NK-92 treated with Interleukin-12 subunit alpha and Interleukin-12 subunit beta, amount 100 ng/mL, for 24 hours (cell line): ENCODE results near the gene MVB12B.

Source experiments
- DNase-seq: peaks from one replicate; lab custom pipeline; 2025; lab: John Stamatoyannopoulos, UW

Gene MVB12B

DNA sequence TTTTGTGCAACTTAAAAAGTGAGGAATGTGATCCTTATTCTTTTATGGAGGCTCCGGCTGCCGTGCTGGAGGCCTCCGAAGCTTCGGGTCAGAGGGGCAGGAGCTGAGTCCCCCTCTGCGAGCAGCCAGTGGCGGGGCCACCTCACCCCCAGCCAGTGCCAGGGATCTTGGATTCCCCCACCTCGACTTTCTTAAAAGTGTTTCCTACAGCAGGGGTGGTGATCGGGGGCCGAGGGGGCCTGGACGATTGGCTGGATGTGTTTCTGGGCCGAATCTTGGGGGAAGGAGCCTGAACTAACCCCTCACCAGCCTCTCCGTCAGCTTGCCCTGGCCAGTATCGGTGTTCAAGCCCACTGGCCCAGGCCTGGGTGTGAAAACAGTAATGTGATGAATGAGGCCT lies 194.9 kb downstream of the MVB12B start:
- DNase-seq: no peak

DNA sequence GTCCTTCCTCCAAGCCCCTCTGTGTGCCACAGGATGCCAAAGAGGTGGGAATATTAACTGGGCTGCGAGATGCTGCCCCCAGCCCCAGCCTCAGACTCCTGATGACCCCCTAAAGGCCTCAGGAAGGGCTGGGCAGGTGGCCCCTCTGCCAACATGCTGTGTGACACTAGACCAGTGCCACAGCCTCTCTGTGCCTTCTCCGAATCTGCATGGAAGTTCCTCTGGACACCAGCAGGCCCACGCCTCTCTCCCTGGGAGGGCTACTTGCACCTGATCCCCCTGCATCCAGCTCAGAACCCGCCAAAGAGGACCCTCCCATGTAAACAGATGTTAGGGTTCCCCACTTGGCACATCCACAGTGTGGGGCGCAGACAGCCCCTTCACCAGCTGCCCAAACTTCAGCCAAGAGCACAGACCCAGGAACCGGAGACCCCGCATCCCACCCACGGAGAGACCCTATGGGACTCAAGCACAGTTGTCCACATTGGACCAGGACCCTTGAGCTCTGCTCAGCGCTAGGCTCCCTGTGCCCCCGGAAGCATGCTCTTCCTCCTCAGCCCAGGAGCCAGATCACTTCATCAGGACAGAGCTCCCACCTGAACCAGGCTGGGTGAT lies 195.5 kb downstream of the MVB12B start:
- no peak for DNase-seq

DNA sequence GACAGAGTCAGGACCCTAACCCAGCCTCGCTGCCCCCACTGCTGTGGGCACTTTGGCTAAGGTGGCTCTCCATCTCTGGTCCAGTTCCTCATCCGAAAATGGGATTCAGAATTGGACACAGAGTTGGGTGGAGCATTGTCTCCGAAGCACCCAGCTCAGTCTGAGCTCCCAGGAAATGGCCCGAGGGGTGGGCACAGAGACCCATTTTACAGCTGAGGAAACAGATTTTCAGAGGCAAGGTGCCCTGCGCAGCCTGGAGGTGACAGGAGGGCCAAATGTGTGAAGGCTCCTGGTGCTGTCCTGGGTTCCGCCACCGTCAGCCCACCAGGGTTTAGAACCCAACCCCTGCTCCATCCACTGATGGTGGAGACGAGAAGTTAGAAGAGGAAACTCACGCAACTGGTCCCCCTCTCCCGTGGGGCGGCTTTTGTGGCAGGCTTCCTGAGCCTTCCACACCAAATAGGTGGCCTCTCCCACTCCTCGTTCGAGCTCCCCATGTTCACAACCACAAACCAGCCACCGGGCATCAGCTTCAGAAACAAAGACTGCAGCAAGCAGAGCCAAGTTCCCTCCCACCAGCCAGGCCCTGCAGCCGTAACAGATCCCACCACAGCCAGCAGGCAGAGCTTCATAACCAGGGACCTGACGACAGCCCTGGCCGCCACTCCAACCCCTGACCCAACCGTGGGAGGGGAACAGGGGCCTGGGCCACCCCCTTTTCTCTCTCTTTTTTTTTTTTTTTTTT lies 196.2 kb downstream of the MVB12B start:
- DNase-seq: no peak

DNA sequence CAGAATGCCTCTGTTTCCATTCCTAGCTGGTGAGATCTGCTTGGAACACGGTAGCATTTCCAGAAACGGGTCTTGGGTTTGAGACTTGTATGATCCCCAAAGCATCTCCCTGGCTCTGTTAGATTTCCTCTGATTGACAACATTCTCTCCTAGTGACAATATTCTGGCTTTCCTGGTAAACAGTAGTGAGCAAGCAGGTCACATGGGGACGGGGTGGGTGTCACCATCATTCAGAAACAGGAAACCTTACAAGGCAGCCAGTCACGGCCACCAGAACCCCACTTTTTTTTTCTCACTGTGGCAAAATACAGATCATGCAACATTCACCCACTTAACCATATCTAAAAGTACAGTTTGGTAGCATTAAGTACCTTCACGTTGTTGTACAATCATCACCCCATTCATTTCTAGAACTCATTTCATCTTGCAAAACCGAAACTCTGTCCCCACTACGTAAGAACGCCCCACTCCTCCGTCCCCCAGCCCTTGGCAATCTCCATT lies 197.0 kb downstream of the MVB12B start:
- DNase-seq: no peak

DNA sequence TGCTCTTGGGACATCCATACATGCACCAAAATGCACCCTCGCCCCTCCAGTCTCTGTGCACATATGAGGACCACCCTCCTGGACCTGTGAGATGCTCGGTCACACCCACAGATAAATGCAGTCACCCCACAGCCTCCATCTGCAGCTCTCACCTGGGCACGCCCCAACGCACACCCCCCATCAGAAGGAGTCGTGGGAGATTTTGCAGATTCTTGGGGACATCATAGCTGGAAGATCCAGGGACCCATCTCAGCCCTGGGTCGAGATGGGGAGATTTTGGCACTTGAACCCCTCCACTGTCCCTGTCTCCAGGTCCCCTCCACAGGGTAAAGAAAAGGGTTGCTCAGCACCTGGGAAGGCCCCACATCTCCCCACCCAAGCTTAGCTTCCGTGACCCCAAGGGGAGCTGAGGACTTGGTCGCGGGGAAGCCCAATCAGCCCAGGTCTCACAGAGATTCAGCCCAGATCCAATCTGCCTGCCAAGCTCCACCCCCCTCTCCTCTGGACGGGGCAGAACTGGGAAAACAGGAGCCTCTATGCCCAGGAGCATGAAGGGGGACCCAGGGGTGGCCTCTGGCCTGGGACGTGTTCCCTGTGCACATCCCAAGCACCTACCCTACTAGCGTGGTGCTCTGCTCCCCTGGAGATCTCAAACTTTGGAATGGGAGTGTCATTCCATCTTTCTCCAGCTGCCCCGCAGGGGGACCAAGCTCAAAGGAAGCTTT lies 197.9 kb downstream of the MVB12B start:
- DNase-seq: no peak

DNA sequence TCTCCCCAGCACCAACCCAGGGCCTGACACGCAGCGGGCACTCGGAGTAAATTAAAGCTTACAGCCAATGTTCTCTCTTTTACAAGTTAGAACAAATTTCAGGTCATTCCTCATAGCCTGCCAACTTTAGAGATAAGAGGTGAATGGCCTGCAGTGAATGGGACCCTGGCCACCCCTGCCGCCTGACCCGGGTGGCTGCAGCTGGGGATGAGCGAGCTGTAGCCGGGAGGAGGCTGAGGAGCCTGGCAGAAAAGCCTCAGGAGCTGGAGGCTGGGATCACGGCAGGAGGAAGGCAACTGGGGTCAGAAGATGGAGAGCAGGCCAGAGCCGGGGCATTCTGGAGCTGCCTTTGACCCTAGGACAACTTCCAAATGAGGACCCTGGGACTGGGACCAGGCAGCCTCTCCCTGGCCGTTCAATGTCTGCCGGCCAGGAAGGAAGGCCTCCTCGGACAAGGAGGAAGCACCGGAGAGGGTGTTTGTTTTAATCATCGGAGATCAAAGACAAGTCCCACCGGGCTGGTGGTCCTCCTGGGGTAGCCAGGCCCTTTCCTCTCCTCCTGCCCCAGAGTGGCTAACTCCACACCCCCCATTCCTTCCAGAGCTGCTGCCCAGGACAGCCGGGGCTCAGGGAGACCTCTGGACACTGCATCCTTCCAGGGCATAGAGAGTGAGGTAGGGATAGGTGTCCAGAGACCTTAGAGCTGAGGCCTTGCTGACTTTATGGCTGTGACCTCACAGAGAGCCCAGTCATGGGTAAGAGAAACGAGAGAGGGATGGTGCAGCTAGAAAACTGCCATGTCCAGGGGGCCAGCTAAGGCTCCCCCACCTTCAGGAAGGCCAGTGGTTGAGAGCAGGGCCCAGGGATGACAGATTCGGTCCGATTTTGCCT lies 199.8 kb downstream of the MVB12B start:
- DNase-seq: no peak

DNA sequence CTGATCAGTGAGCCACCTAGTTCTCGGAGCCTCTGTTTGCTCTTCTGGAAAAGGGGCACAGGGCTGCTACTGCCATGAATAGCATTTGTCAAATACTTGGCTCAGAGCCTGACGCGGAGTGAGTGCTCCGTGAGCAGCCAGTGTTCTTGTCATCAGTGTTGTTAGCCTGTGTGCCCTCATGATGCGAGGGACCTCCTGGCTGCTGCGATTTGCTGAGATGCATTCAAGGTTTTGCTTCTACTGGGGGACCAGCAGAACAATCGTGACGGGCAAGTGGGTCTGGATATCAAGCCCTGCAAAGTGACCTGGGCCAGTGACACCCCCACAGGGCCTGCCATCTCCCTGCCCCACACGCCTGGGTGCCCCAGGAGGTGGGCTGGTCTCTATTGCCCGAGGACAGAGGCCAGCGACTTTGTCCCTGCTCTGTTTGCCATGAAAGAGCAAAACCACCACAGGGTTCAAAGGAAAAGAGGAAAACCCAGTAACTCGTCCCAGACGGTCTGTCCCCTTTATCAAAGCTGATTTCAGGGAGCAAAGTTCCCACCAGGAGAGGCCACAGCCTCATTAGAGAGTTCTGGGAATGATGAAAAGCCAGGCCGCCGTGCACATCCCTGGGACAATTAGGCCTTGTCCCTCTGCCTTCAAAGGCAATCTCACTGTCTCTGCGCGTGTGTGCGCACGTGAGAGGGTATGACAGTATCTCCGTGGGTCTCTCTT lies 200.6 kb downstream of the MVB12B start:
- no peak for DNase-seq

DNA sequence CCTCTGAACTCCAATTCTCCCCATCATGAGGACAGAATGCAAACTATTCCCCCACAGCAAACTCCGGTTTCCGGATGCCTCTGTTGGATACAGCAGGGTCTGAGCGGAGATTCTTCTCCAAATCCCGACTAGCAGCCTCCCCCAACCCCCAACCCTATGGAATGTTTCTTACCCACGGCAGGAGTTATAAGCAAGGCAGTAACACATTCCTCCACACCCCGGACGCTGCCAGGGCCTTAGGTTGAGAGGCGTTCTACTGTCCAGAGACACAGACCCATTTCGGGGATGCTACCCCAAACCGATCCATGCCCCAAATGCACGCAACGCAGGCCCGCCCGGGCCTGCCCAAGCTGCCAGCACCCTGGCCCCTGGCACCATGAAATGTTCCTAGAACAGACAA lies 201.5 kb downstream of the MVB12B start:
- no peak for DNase-seq

DNA sequence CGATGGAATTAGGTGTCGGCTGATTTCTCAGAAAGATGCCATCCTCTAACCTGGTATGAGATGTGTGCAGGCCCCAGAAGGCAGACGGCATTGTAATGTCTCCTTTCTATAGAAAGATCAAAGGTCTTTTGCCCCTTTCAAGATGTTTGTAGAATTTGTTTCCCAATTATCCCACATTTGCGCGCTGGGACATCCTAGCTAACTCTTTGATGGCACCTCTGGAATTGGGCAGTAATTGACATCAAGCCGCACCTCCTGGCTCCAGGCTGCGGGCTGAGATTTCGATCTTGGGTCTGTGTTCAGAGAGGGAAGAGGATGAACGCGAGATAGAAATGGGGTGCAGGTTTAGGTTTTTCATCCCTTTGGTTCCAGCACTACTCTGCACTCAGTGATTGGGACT lies 202.3 kb downstream of the MVB12B start:
- DNase-seq: no peak

DNA sequence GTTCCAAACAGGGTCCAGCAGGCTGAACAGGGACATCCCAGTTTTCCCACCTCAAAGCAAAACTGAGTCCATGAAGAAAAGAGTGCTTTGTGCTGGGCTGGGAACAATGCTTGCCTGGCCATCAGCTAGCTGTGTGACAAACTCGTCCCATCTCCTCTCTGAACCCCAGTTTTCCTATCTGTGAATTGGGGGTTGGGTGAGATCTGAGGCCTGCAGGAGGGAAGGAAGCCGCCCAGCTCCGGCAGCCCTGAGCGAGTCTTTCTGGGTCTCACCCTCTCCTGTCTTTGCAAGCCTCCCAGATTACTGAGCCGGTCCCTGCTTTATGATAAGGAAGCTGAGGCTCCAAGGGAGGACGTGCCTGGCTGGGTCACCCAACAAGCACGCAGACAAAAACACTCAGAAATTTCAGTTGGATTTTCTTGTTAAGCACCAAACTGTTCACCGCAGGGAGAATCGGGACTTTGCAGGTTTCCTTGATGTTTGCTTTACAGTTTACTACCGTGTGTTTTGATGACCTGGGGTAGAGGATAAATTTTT lies 204.5 kb downstream of the MVB12B start:
- DNase-seq: no peak

DNA sequence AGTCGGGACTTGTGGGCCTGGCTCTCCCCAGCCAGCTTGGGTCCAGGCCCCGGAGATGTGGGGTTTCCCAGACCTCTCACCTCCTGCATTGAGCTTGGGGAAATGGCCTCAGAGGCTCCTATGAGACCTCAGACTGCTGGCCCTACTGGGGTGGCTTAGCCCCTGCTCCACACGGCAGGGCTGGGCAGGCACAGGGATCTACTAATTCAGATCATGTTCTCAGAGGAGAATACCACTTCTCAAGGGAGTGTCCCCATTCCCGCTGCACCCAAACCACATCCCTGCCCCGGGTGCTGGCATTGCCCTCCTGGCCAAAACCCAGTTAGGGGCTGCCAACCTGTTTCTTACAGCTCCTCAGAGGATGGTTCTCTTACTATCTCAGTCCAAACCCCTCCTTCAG lies 205.0 kb downstream of the MVB12B start:
- DNase-seq: no peak

DNA sequence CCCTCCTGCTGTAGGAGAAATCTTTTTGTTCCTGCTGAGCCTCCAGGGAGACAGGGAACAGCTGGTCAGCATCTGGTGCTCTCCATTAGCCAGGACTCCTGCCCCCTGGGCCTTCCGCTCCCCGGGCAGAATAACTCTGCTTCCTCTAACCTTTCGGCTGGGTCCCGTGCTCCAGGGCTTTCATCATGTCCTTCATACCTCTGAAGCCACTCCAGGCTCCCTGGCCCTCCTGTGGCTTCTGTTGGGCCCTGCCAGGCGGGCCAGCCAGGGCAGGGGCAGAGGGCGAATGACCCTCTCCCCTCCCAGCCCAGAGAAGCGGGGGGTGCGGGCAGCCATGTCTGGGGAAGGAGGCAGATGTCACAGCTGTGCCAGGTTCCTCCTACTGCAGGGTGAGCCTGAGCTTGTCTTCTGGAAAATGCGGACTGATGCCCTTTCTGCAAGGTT lies 205.4 kb downstream of the MVB12B start:
- DNase-seq: no peak

DNA sequence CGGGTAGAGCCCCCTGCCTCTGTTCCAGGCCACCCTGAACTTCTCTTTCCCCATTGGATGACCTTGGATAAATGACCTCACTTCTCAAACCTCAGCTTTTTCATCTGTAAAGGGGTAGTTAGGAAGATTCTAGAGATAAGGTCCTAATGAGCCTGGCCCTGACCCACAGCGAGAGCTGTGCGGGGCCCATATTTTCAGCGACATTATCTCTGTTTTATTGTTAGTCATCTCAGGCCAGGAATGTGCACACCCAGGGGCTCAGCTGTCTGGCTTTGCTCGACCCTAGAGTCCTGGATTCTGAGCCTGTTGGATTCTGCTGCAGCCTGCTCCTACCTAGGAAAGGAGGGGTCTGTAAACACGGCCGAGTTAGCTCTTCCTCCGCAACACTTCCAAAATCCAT lies 205.9 kb downstream of the MVB12B start:
- DNase-seq: no peak

DNA sequence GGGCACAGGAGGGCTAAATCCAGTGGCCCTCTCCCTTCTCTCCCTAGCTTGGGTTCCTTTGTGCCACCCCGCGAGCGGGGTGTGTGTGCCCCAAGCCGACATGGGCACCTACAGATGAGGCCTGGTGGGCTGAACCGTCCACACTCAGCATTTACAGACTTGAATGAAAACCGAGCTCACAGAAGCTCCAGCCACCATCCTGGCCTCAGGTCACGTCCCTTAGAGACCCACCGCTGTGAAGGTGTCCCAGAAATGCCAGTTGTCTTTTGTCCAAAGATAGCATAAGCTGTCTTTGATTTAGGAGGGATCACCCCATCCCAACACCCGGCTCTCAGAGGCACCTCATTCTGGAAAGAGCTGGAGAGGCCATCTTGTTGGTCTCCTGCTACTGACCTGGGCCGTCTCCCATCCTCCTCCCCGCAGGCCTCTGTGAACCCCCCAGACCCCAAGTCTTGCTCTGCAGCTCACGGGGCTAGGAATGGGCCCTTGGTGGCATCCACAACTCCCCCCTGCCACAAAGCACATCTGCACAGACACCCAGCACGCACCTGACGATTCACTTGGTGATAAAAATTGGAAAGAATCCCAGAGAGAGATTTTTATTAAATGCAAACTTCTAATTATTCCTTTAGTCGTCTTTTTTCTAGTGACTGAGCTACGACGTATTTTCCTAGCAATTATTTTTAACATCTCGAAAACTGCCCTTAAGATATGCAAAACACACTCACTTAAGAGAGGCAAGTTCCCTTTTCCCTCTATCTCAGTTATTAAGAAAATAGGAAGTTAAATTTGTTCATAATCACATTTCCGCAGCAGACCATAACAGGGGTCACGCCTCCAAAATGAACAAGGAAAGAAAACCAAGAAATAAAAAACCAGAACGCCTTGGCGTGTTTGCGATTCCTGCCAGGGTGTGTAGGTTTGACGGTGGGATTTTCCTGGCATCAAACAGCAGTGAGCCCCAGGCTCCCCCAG lies 206.6 kb downstream of the MVB12B start:
- DNase-seq: no peak

DNA sequence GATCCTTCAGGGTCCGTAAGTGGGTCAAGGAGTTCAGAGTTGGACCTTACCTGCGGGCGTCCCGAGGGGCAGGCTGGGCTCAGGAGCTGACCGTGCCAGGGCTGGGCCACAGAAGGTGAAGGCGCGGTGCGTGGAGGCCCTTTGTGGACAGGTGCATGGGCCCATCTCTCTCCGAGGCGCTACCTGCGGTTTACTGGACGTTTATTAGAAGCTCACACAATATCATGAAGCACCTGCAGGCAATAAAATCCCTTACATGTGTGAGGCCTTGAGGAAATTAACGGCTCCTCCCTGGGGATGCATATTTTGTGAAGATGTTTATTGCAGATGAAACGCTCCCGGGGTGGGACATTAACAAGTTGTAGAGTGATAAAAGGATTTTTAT lies 207.3 kb downstream of the MVB12B start:
- DNase-seq: no peak

DNA sequence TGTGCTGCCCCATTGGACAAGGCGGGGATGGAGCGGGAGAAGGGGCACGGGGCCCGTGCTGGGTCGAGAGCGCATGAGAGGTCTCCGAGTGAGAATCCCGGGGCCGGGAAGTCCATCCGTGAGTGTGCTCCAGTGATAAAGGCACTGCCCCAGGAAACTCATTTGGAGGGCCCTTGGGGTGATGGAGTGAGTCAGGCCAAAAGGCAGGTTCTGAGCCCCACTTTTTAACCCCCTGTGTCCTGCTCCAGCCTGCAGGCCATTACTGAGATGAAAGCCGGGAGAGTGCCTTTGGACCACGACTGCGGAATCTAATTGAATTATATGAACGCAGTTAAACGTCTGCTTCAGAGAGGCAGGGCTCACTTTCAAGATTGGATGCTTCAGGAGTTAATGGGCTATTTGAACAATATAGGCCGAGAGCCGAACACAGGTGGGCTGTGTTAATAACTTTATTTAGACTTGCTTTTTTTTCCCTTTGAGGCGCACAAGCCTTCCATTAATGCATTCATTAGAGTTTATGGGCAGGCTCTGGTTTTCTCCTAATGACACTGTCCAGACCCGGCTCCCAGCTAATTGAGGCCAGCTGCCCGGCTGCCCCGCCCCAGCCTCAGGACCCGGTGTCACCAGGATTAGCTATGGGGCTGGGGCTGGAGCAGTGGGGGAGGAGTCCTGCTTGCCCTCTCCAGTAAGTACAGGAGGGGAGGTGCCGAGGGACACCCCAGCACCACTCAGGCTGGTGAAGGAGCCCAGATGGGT lies 208.0 kb downstream of the MVB12B start:
- DNase-seq: no peak

DNA sequence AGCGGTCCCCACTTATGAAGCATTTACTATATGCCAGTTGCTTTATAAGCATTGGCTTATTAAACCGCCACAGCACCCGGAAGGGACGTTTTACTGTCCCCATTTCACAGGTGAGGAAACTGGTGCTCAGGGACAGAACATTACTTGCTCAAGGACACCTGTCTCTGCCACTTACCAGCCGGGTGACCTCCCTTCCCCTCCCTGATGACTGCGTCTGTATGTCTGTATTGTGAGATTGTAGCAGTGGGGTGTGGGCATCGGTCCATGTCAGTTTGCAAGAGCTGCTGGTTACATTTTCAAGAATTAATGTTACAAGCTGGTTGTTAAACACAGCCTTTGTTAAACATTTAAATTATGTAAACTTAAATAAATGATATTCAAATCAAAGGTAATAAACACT lies 209.5 kb downstream of the MVB12B start:
- DNase-seq: no peak

DNA sequence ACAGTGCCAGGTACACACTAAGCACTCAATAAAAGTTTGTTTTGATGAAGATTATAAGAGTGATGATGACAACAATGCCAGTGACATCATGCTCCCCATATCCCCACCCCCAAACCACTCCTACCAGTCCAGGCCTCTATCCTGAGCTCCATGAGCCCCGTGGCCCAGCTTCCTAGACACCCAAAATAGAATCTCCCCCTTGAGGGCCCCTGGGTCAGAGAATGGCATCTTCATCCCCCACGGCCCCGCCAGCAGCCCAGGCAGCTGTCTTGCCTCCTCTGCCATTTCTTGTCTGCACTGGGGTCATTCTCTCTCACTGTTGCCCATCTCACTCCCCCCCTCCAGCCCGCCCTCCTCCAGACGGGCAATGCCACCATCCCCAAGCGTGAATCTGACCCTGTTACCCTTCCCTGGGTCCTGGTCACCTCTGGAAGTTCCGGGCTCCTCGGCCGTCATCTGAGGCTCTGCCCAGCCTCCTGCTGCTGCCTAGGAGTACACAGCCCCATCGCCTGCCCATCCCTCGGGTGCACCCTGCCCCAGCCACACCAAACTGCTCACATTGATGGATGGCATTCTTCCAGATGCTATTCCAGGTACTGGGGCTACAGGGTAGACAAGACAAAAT lies 210.3 kb downstream of the MVB12B start:
- no peak for DNase-seq

DNA sequence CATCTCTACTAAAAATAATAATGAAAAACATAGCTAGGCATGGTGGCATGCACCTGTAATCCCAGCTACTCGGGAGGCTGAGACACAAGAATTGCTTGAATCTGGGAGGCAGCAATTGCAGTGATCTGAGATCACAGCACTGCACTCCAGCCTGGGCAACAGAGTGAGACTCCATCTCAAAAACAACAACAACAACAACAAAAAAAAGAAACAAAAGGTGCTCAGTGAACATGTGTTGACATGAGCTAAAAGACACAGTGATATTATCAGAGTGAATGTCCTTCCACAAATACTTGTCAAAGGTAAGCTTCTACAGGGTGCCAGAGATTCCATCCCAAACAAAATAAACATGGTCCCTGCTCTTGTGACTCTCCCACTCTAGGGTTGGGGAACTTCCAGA lies 211.9 kb downstream of the MVB12B start:
- DNase-seq: no peak
